ENCODE measurements around the gene ABCC6.
"Not testable (repeated sequence)": the region's sequence is repeated elsewhere in the genome, so short reads cannot be mapped to it uniquely, and the experiment has no call there.

The ABCC6 gene

DNA sequence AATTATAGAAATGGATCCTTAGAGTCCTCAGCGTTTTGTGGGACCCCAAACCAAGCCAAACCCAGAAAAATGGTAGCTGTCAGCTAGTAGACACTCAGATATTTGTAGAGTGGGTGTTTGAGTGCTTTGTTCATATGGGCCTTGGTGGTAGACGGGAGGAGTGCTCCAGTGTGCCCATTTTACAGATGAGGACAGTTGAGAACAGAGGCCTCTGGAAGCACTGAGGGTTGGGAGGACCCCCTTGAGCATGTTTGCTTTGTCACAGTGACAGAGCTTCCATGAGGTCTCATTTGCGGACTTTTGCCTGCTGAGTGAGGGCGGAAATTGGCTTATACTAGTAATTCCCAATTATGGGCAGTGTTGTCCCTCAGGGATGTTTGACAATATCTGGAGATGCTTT is 111.7 kb downstream of the ABCC6 start:
- H3K27me3 ChIP-seq (replicated peaks; ENCODE audit: control insufficient read depth, insufficient read depth, low read length, poor library complexity, severe bottlenecking), result no peaks in the 10 kb centered on the region
- no peaks in the 10 kb centered on the region for H3K4me1 ChIP-seq (ENCODE audit: control insufficient read depth, insufficient read depth, low read length, poor library complexity, severe bottlenecking)
- no peak overlapping the region for H3K27ac ChIP-seq (ENCODE audit: insufficient read depth, low read length, poor library complexity, severe bottlenecking)
- no peaks in the 10 kb centered on the region for H3K9me3 ChIP-seq (ENCODE audit: control insufficient read depth, low read length)
- H3K4me3 ChIP-seq (ENCODE audit: insufficient read depth, low read depth, low read length, poor library complexity, severe bottlenecking), result no peak overlapping the region
- H3K36me3 ChIP-seq (ENCODE audit: control insufficient read depth, insufficient read depth, low read length), result peaks cover 73% of the 10 kb centered on the region
- DNase-seq, result no peak

DNA sequence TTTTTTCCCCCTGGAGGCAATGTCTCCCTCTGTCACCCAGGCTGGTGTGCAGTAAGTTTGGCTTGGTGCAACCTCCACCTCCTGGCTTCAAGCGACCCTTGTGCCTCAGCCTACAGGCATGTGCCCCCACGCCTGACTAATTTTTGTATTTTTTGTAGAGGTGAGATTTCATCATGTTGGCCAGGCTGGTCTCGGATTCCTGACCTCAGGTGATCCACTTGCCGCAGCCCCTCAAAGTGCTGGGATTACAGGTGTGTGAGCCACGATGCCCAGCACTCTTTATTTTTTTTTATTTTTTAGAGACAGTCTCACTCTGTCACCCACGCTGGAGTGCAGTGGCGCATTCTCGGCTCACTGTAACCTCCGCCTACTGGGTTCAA is 113.2 kb downstream of the ABCC6 start:
- Histone ChIP-seq H3K27ac (ENCODE audit: insufficient read depth, low read length, poor library complexity, severe bottlenecking) (no peak overlapping the region), H3K27me3 (replicated peaks; ENCODE audit: control insufficient read depth, insufficient read depth, low read length, poor library complexity, severe bottlenecking) (no peaks in the 10 kb centered on the region), H3K4me1 (ENCODE audit: control insufficient read depth, insufficient read depth, low read length, poor library complexity, severe bottlenecking) (no peaks in the 10 kb centered on the region), H3K36me3 (ENCODE audit: control insufficient read depth, insufficient read depth, low read length) (peaks cover 75% of the 10 kb centered on the region), H3K9me3 (ENCODE audit: control insufficient read depth, low read length) (no peaks in the 10 kb centered on the region), H3K4me3 (ENCODE audit: insufficient read depth, low read depth, low read length, poor library complexity, severe bottlenecking) (no peak overlapping the region)
- no peak for DNase-seq

DNA sequence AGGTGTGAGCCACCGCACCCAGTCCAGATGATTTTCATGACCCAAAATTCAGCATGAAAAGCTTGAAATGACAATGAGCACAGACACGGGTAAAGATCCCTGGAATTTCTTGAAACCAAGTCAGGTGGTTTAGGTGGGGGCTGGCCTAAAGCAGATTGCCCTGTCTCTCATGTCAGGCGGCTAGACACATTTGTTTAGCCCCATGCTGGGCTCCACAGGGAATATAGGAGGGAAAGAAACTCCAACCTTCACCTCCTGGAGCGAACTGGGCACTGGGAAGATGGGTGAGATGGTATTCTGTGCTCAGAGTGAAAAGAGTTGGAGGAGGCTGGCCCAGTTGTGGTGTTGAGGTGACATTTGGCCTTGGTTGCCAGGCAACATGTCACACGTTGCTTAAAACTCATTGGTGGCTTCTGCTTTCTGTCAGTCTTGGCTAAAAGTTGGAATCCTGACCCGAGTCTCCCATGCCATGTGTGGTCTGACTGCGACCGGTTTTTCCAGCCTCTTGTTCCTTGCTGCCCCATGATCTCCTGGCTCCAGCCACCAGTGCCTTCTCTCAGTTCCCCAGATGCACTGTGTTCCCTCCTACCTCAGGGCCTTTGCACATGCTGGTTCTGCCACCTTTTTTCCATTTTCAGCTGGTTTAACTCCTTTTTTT is 113.7 kb downstream of the ABCC6 start:
- Histone ChIP-seq H3K4me3 (ENCODE audit: insufficient read depth, low read depth, low read length, poor library complexity, severe bottlenecking) (no peak overlapping the region), H3K27ac (ENCODE audit: insufficient read depth, low read length, poor library complexity, severe bottlenecking) (no peak overlapping the region), H3K36me3 (ENCODE audit: control insufficient read depth, insufficient read depth, low read length) (peaks cover 70% of the 10 kb centered on the region)

DNA sequence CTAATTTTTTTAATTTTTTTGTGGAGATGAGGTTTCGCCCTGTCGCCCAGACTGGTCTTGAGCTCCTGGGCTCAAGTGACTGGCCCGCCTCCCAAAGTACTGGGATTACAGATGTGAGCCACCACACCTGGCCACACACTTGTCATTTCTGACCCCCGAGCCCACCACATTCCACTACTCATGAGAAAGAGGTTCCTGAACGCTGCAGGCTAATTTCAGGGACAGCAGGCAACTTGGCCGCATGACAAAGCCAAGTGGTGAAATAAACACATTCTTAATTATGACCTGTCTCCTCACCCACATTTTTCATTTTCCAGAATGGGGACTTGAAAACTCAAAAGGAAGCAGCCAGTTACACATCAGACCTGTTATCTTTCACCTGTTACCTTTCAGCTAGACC is 114.5 kb downstream of the ABCC6 start:
- Histone ChIP-seq H3K4me3 (ENCODE audit: insufficient read depth, low read depth, low read length, poor library complexity, severe bottlenecking) (no peak overlapping the region), H3K36me3 (ENCODE audit: control insufficient read depth, insufficient read depth, low read length) (peaks cover 62% of the 10 kb centered on the region), H3K9me3 (ENCODE audit: control insufficient read depth, low read length) (no peaks in the 10 kb centered on the region), H3K27ac (ENCODE audit: insufficient read depth, low read length, poor library complexity, severe bottlenecking) (no peak overlapping the region), H3K4me1 (ENCODE audit: control insufficient read depth, insufficient read depth, low read length, poor library complexity, severe bottlenecking) (no peaks in the 10 kb centered on the region), H3K27me3 (replicated peaks; ENCODE audit: control insufficient read depth, insufficient read depth, low read length, poor library complexity, severe bottlenecking) (no peaks in the 10 kb centered on the region)
- no peak for DNase-seq

More for the DNA sequence above, 113.7 kb downstream of the ABCC6 start:
- DNase-seq, result no peak
- no peaks in the 10 kb centered on the region for H3K4me1 ChIP-seq (ENCODE audit: control insufficient read depth, insufficient read depth, low read length, poor library complexity, severe bottlenecking)
- no peaks in the 10 kb centered on the region for H3K27me3 ChIP-seq (replicated peaks; ENCODE audit: control insufficient read depth, insufficient read depth, low read length, poor library complexity, severe bottlenecking)
- H3K9me3 ChIP-seq (ENCODE audit: control insufficient read depth, low read length), result no peaks in the 10 kb centered on the region

DNA sequence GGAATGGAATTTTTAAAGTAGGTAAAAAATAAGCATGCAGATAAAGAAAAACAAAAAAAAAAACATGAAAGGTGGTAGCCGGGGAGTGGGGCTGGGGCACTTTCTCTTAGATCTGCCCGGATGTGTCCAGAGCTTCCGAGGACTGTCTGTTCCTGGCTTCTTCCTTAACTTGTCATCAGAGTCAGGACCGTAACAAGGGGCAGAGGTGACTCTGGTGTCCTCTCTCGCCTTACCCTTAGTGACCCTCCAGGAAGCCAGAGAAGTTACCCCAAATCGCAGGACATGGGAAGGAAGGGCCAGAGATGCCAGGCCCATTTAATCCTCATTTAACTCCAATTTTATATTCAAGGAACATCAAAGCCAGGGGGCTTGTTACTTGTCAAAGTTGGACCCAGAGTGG is 115.5 kb downstream of the ABCC6 start:
- Histone ChIP-seq H3K4me3 (ENCODE audit: insufficient read depth, low read depth, low read length, poor library complexity, severe bottlenecking) (no peak overlapping the region), H3K9me3 (ENCODE audit: control insufficient read depth, low read length) (no peaks in the 10 kb centered on the region), H3K27ac (ENCODE audit: insufficient read depth, low read length, poor library complexity, severe bottlenecking) (no peak overlapping the region), H3K4me1 (ENCODE audit: control insufficient read depth, insufficient read depth, low read length, poor library complexity, severe bottlenecking) (no peaks in the 10 kb centered on the region), H3K27me3 (replicated peaks; ENCODE audit: control insufficient read depth, insufficient read depth, low read length, poor library complexity, severe bottlenecking) (no peaks in the 10 kb centered on the region), H3K36me3 (ENCODE audit: control insufficient read depth, insufficient read depth, low read length) (peaks cover 61% of the 10 kb centered on the region)
- no peak for DNase-seq

DNA sequence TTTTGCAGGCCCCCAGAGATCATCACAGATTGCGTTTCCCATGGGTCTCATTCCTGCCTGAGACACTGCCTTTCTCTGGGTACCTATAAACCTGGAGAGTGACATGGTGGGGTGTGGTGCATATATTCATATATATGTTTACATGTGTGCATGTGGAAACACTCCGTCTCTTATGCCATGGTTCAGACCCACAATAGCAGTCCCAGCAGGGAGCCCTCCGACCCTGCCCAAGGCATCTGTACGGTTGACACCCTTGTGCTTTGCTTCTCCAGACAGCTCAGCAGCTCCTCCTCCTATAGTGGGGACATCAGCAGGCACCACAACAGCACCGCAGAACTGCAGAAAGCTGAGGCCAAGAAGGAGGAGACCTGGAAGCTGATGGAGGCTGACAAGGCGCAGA is 116.8 kb downstream of the ABCC6 start:
- DNase-seq, result no peak
- Histone ChIP-seq H3K27ac (ENCODE audit: insufficient read depth, low read length, poor library complexity, severe bottlenecking) (no peak overlapping the region), H3K4me3 (ENCODE audit: insufficient read depth, low read depth, low read length, poor library complexity, severe bottlenecking) (no peak overlapping the region), H3K36me3 (ENCODE audit: control insufficient read depth, insufficient read depth, low read length) (peaks cover 59% of the 10 kb centered on the region), H3K27me3 (replicated peaks; ENCODE audit: control insufficient read depth, insufficient read depth, low read length, poor library complexity, severe bottlenecking) (no peaks in the 10 kb centered on the region), H3K9me3 (ENCODE audit: control insufficient read depth, low read length) (no peaks in the 10 kb centered on the region), H3K4me1 (ENCODE audit: control insufficient read depth, insufficient read depth, low read length, poor library complexity, severe bottlenecking) (no peaks in the 10 kb centered on the region)

DNA sequence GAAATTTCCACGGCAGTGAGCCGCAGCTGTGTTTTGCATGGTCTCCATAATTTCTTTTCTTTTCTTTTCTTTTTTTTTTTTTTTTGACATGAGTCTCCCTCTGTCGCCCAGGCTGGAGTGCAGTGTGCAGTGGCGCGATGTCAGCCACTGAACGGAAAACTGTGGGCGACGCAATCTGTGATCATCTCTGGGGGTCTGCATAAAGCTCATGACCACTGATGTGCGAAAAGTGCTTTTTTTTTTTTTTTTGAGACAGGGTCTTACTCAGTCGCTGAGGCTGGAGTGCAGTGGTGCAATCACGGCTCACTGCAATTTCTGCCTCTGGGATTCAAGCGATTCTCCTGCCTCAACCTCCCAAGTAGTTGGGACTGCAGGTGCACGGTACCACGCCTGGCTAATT is 117.6 kb downstream of the ABCC6 start:
- H3K9me3 ChIP-seq (ENCODE audit: control insufficient read depth, low read length), result no peaks in the 10 kb centered on the region
- H3K27ac ChIP-seq (ENCODE audit: insufficient read depth, low read length, poor library complexity, severe bottlenecking), result no peak overlapping the region
- H3K36me3 ChIP-seq (ENCODE audit: control insufficient read depth, insufficient read depth, low read length), result peaks cover 54% of the 10 kb centered on the region
- DNase-seq, result no peak
- no peaks in the 10 kb centered on the region for H3K4me1 ChIP-seq (ENCODE audit: control insufficient read depth, insufficient read depth, low read length, poor library complexity, severe bottlenecking)
- no peak overlapping the region for H3K4me3 ChIP-seq (ENCODE audit: insufficient read depth, low read depth, low read length, poor library complexity, severe bottlenecking)
- no peaks in the 10 kb centered on the region for H3K27me3 ChIP-seq (replicated peaks; ENCODE audit: control insufficient read depth, insufficient read depth, low read length, poor library complexity, severe bottlenecking)

DNA sequence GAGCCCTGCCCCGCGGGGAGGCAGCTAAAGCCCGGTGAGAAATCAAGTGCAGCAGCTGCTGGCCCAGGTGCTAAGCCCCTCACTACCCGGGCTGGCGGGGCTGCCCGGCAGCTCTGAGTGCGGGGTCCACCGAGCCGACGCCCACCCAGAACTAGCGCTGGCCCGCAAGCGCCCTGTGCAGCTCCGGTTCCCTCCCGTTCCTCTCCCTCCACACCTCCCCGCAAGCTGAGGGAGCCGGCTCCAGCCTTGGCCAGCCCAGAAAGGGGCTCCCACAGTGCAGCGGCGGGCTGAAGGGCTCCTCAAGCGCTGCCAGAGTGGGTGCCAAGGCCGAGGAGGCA is 118.5 kb downstream of the ABCC6 start:
- H3K27ac ChIP-seq (ENCODE audit: insufficient read depth, low read length, poor library complexity, severe bottlenecking); H3K4me3 ChIP-seq (ENCODE audit: insufficient read depth, low read depth, low read length, poor library complexity, severe bottlenecking); H3K4me1 ChIP-seq (ENCODE audit: control insufficient read depth, insufficient read depth, low read length, poor library complexity, severe bottlenecking); DNase-seq; H3K9me3 ChIP-seq (ENCODE audit: control insufficient read depth, low read length); H3K27me3 ChIP-seq (replicated peaks; ENCODE audit: control insufficient read depth, insufficient read depth, low read length, poor library complexity, severe bottlenecking): not testable (repeated sequence)
- H3K36me3 ChIP-seq (ENCODE audit: control insufficient read depth, insufficient read depth, low read length), result peaks cover 45% of the 10 kb centered on the region

DNA sequence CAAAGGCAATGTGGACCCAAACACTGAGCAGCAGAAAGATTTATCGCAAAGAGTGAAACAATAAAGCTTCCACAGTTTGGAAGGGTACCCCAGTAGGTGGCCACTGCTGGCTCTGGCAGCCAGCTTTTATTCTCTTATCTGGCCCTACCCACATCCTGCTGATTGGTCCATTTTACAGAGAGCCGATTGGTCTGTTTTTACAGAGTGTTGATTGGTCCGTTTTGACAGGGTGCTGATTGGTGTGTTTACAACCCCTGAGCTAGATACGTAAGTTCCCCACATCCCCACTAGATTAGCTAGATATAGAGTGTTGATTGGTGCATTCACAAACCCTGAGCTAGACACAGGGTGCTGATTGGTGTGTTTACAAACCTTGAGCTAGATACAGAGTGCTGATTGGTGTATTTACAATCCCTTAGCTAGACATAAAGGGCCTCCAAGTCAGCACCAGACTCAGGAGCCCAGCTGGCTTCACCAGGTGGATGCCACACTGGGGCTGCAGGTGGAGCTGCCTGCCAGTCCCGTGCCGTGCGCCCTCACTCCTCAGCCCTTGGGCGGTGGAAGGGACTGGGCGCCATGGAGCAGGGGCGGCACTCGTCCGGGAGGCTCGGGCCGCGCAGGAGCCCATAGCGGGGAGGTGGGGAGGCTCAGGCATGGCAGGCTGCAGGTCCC is 119.0 kb downstream of the ABCC6 start:
- not testable (repeated sequence) for H3K4me1 ChIP-seq (ENCODE audit: control insufficient read depth, insufficient read depth, low read length, poor library complexity, severe bottlenecking); H3K4me3 ChIP-seq (ENCODE audit: insufficient read depth, low read depth, low read length, poor library complexity, severe bottlenecking); DNase-seq; H3K27ac ChIP-seq (ENCODE audit: insufficient read depth, low read length, poor library complexity, severe bottlenecking); H3K9me3 ChIP-seq (ENCODE audit: control insufficient read depth, low read length); H3K27me3 ChIP-seq (replicated peaks; ENCODE audit: control insufficient read depth, insufficient read depth, low read length, poor library complexity, severe bottlenecking)
- peaks cover 41% of the 10 kb centered on the region for H3K36me3 ChIP-seq (ENCODE audit: control insufficient read depth, insufficient read depth, low read length)

DNA sequence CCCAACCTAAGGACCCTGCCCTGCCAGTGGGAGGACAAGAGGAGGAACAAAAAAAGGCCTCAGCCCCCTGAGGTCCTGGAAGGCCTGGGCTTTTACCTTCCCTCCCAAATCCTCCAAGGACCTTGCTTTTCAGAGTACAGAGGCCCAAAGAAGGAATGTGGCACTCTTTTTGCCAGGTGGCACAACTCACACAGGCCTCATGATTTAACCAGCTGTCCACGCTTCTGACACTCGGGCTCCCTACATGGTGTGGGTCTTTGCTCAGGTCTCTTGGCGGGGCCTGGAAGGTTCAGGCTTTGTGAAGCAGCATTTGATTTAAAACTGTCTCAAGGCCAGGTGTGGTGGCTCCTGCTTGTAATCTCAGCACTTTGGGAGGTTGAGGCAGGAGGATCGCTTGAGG is 120.6 kb downstream of the ABCC6 start:
- Histone ChIP-seq H3K9me3 (ENCODE audit: control insufficient read depth, low read length) (no peaks in the 10 kb centered on the region), H3K27ac (ENCODE audit: insufficient read depth, low read length, poor library complexity, severe bottlenecking) (no peak overlapping the region), H3K4me1 (ENCODE audit: control insufficient read depth, insufficient read depth, low read length, poor library complexity, severe bottlenecking) (no peaks in the 10 kb centered on the region), H3K4me3 (ENCODE audit: insufficient read depth, low read depth, low read length, poor library complexity, severe bottlenecking) (no peak overlapping the region), H3K36me3 (ENCODE audit: control insufficient read depth, insufficient read depth, low read length) (peaks cover 43% of the 10 kb centered on the region), H3K27me3 (replicated peaks; ENCODE audit: control insufficient read depth, insufficient read depth, low read length, poor library complexity, severe bottlenecking) (no peaks in the 10 kb centered on the region)
- DNase-seq, result no peak
